Astrocyte (in vitro differentiated cells and primary cell): ENCODE data around the gene EML6. TPM values are rescaled to one million over a fixed set of nuclear protein-coding genes. Genes with fewer than 3 reads are reported as not detected.

Source experiments
- DNase-seq: peaks from one replicate; pipeline ENCODE4 v3.0.0-alpha.2; 2010; ENCODE audit warnings: low read depth
- FAIRE-seq: peaks from 2 replicates; lab custom pipeline; 2011; peaks lifted over from hg19 to GRCh38; lab: Jason Lieb, UNC
- H2AFZ ChIP-seq: 2 replicates; pipeline ENCODE4 v1.6.0; 2012; ENCODE audit warnings: low read depth, low read length, inconsistent platforms
- H3K27ac ChIP-seq: 2 replicates; pipeline ENCODE4 v1.5.1; 2011; ENCODE audit warnings: low read depth, low read length, inconsistent platforms
- H3K27me3 ChIP-seq: 2 replicates; pipeline ENCODE4 v1.6.0; 2011; ENCODE audit warnings: low read length, inconsistent platforms; ENCODE audit not compliant: insufficient read depth
- H3K36me3 ChIP-seq: 2 replicates; pipeline ENCODE4 v1.5.1; 2011; ENCODE audit warnings: low read length, inconsistent platforms; ENCODE audit not compliant: insufficient read depth
- H3K4me1 ChIP-seq: 2 replicates; pipeline ENCODE4 v1.5.1; 2011; ENCODE audit warnings: low read length, inconsistent platforms; ENCODE audit not compliant: insufficient read depth
- H3K4me2 ChIP-seq: 2 replicates; pipeline ENCODE4 v1.6.0; 2012; ENCODE audit warnings: low read length, inconsistent platforms
- H3K4me3 ChIP-seq: 2 replicates; pipeline ENCODE4 v1.5.1; 2011; ENCODE audit warnings: low read depth, mild to moderate bottlenecking, low read length, inconsistent platforms; ENCODE audit not compliant: insufficient read depth
- H3K79me2 ChIP-seq: 2 replicates; pipeline ENCODE4 v1.6.0; 2012; ENCODE audit warnings: mild to moderate bottlenecking, low read length, inconsistent platforms; ENCODE audit not compliant: insufficient read depth
- H3K9ac ChIP-seq: 2 replicates; pipeline ENCODE4 v1.6.0; 2012; ENCODE audit warnings: mild to moderate bottlenecking, low read length, inconsistent platforms
- H3K9me3 ChIP-seq: 2 replicates; pipeline ENCODE4 v1.5.1; 2012; ENCODE audit warnings: low read depth, mild to moderate bottlenecking, low read length, inconsistent platforms; ENCODE audit not compliant: insufficient read depth
- H4K20me1 ChIP-seq: 2 replicates; pipeline ENCODE4 v1.6.0; 2012; ENCODE audit warnings: low read length, inconsistent platforms; ENCODE audit not compliant: insufficient read depth
- H3K27ac Mint-ChIP-seq: one replicate; pipeline ENCODE4 v1.8.0; 2021; ENCODE audit warnings: mild to moderate bottlenecking, mixed read lengths; ENCODE audit not compliant: unreplicated experiment
- H3K27me3 Mint-ChIP-seq: one replicate; pipeline ENCODE4 v1.8.0; 2021; ENCODE audit warnings: low read depth, mixed read lengths; ENCODE audit not compliant: unreplicated experiment
- H3K36me3 Mint-ChIP-seq: one replicate; pipeline ENCODE4 v1.8.0; 2021; ENCODE audit warnings: low read depth, mixed read lengths; ENCODE audit not compliant: unreplicated experiment
- H3K4me1 Mint-ChIP-seq: one replicate; pipeline ENCODE4 v1.8.0; 2021; ENCODE audit warnings: low read depth, mixed read lengths; ENCODE audit not compliant: unreplicated experiment
- H3K4me3 Mint-ChIP-seq: one replicate; pipeline ENCODE4 v1.8.0; 2021; ENCODE audit warnings: mild to moderate bottlenecking, moderate library complexity, mixed read lengths; ENCODE audit not compliant: unreplicated experiment
- H3K9me3 Mint-ChIP-seq: one replicate; pipeline ENCODE4 v1.8.0; 2021; ENCODE audit warnings: mild to moderate bottlenecking, mixed read lengths; ENCODE audit not compliant: unreplicated experiment
- CTCF ChIP-seq: IDR thresholded peaks from 2 replicates; pipeline ENCODE4 v1.5.1; 2011; ENCODE audit warnings: low read depth, mild to moderate bottlenecking, inconsistent platforms, low read length, moderate library complexity; ENCODE audit not compliant: insufficient read depth
- EZH2 ChIP-seq: IDR thresholded peaks from 2 replicates; pipeline ENCODE4 v1.6.1; 2012; ENCODE audit warnings: mild to moderate bottlenecking, low read length, inconsistent platforms; ENCODE audit not compliant: insufficient read depth
- total RNA-seq: library from RNA; stranded (reverse); gene quantifications from 2 replicates; pipeline ENCODE4 v1.2.1, GENCODE V29; 2021

The EML6 gene
- total RNA-seq, 1 donor from 2014 or later, result 0.23 TPM

DNA sequence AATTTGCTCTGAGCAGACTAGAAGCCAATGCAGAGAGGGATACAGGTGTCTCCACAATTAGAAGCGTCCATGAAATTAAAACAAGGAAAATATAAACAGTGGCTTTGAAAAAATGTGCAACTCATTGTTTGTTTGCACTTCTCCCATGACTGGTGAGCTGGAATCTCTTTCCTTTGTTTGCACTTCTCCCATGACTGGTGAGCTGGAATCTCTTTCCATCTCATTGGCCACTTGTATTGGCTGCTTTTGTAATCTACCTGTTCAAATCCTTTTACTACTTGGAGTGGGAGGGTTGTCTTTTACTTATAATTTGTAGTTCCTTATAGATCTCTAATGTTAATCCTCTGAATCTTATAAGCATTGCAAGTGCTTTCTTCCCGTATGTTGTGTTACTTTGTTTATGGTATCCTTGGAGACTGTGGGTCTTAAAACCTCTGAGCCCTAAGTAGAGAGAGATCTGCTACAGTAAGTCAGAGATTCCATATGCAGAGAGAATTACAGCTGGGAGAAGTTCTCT, 232.7 kb downstream of the EML6 start:
- Histone ChIP-seq H3K27ac (no peak overlapping the region), H2AFZ (no peak overlapping the region), H3K4me2 (no peak overlapping the region), H3K27me3 (no peaks in the 10 kb centered on the region), H3K36me3 (no peaks in the 10 kb centered on the region), H3K79me2 (no peaks in the 10 kb centered on the region), H3K4me3 (no peak overlapping the region), H3K9ac (no peak overlapping the region), H3K4me1 (peaks cover 4% of the 10 kb centered on the region), H4K20me1 (no peaks in the 10 kb centered on the region), H3K9me3 (no peaks in the 10 kb centered on the region)
- Mint-ChIP-seq H3K4me1 (peaks cover 11% of the 10 kb centered on the region), H3K27ac (peak overlapping the region; percentile 55), H3K4me3 (no peak overlapping the region), H3K9me3 (no peaks in the 10 kb centered on the region), H3K27me3 (peaks cover 4% of the 10 kb centered on the region), H3K36me3 (peaks cover 16% of the 10 kb centered on the region)
- no peak for FAIRE-seq
- DNase-seq, result no peak
- no peak for TF ChIP-seq EZH2
- no peak for TF ChIP-seq CTCF

GRCh38 chr2:54957321-54957999, 234.0 kb downstream of the EML6 start:
- no peak for TF ChIP-seq CTCF
- no peak for TF ChIP-seq EZH2
- peaks cover 11% of the 10 kb centered on the region for H3K4me1 Mint-ChIP-seq
- FAIRE-seq (no peak), DNase-seq (no peak)
- Histone ChIP-seq H3K36me3 (no peaks in the 10 kb centered on the region), H3K27ac (no peak overlapping the region), H4K20me1 (no peaks in the 10 kb centered on the region), H3K4me1 (peaks cover 4% of the 10 kb centered on the region), H2AFZ (no peak overlapping the region), H3K9ac (no peak overlapping the region), H3K4me2 (no peak overlapping the region), H3K4me3 (no peak overlapping the region), H3K27me3 (no peaks in the 10 kb centered on the region), H3K9me3 (no peaks in the 10 kb centered on the region), H3K79me2 (no peaks in the 10 kb centered on the region)
- no peaks in the 10 kb centered on the region for H3K9me3 Mint-ChIP-seq
- peaks cover 4% of the 10 kb centered on the region for H3K27me3 Mint-ChIP-seq
- H3K36me3 Mint-ChIP-seq, result peaks cover 18% of the 10 kb centered on the region
- H3K4me3 Mint-ChIP-seq, result no peak overlapping the region
- H3K27ac Mint-ChIP-seq, result no peak overlapping the region
